Measurements from ENCODE around the gene ZNF260. TPM values are rescaled to one million over a fixed set of nuclear protein-coding genes. Genes with fewer than 3 reads are reported as not detected.
"Not testable (repeated sequence)": the region's sequence is repeated elsewhere in the genome, so short reads cannot be mapped to it uniquely, and the experiment has no call there.

Gene ZNF260
- total and polyA plus RNA-seq, 10 donors: 2.9 to 14.8 (median 10.8) TPM

GRCh38 chr19:36508325-36508724 is 19.7 kb downstream of the ZNF260 start:
- DNase-seq: no peak
- intact Hi-C loops (cut with DNase I; ENCODE audit: low total_unique reads): no loop called here
- no peaks in the 10 kb centered on the region for H3K4me1 ChIP-seq
- no peaks in the 10 kb centered on the region for H3K27me3 ChIP-seq (replicated peaks in 1 of 7)
- H3K27ac ChIP-seq: no peak overlapping the region
- H3K36me3 ChIP-seq: peaks cover 0 to 24% (median 2%) of the 10 kb centered on the region in 6 donors
- H3K9me3 ChIP-seq: peaks cover 39 to 100% (median 100%) of the 10 kb centered on the region in 8 donors
- 81 to 93% (median 90%) methylated on average over 3 of the region's 3 CpGs for WGBS, 5 donors
- H3K4me3 ChIP-seq: no peak overlapping the region
- TF ChIP-seq POLR2A (IDR thresholded peaks at IDR 0.05): no peak
- TF ChIP-seq POLR2AphosphoS5 (IDR thresholded peaks at IDR 0.05): no peak
- no peak for TF ChIP-seq CTCF (IDR thresholded peaks at IDR 0.05 in 8 of 11, conservative IDR thresholded peaks at IDR 0.05 in 3 of 11)

- H3K9me3 ChIP-seq: peaks cover 19 to 100% (median 100%) of the 10 kb centered on the region in 8 donors
- WGBS, 5 donors: 90 to 97% (median 94%) methylated on average over 5 of the region's 5 CpGs
- no peaks in the 10 kb centered on the region for H3K27me3 ChIP-seq (replicated peaks in 1 of 7)
- DNase-seq: no peak
- H3K27ac ChIP-seq: no peak overlapping the region
- no peaks in the 10 kb centered on the region for H3K36me3 ChIP-seq
- TF ChIP-seq POLR2A (IDR thresholded peaks at IDR 0.05): no peak
- TF ChIP-seq CTCF (IDR thresholded peaks at IDR 0.05 in 8 of 11, conservative IDR thresholded peaks at IDR 0.05 in 3 of 11): no peak
- no peak for TF ChIP-seq POLR2AphosphoS5 (IDR thresholded peaks at IDR 0.05)
- intact Hi-C loops (cut with DNase I; ENCODE audit: low total_unique reads): no loop called here
- no peaks in the 10 kb centered on the region for H3K4me1 ChIP-seq
- no peak overlapping the region for H3K4me3 ChIP-seq
Measured at GRCh38 chr19:36501973-36502372, 26.1 kb downstream of the ZNF260 start.

GRCh38 chr19:36497001-36497400 is 31.1 kb downstream of the ZNF260 start:
- intact Hi-C loops (cut with DNase I; ENCODE audit: low total_unique reads): no loop called here
- Histone ChIP-seq H3K27ac (no peak overlapping the region), H3K27me3 (replicated peaks in 1 of 7) (no peaks in the 10 kb centered on the region), H3K9me3 (peaks cover 10 to 85% (median 68%) of the 10 kb centered on the region in 8 donors), H3K36me3 (no peaks in the 10 kb centered on the region), H3K4me3 (no peak overlapping the region), H3K4me1 (no peaks in the 10 kb centered on the region)
- WGBS, 5 donors: 90 to 91% (median 90%) methylated on average over 14 to 17 of the region's 17 CpGs
- TF ChIP-seq POLR2A (IDR thresholded peaks at IDR 0.05) (no peak), CTCF (IDR thresholded peaks at IDR 0.05 in 8 of 11, conservative IDR thresholded peaks at IDR 0.05 in 3 of 11) (no peak), POLR2AphosphoS5 (IDR thresholded peaks at IDR 0.05) (no peak)
- no peak for DNase-seq

- Histone ChIP-seq H3K27ac (peak overlapping the region in 3 of 8 donors; percentile 36 to 59 (median 47)), H3K9me3 (peaks cover 0 to 46% (median 27%) of the 10 kb centered on the region in 8 donors), H3K4me1 (peaks cover 0 to 17% (median 15%) of the 10 kb centered on the region in 6 donors), H3K4me3 (peak overlapping the region in 1 of 8 donors; percentile 32)
- TF ChIP-seq CTCF (IDR thresholded peaks at IDR 0.05 in 8 of 11, conservative IDR thresholded peaks at IDR 0.05 in 3 of 11): peak; percentile 18 to 71 (median 58)
- intact Hi-C loops (cut with DNase I; ENCODE audit: low total_unique reads); H3K36me3 ChIP-seq; H3K27me3 ChIP-seq (replicated peaks in 1 of 7): not testable (repeated sequence)
- WGBS, 5 donors: 48 to 69% (median 62%) methylated on average over 18 of the region's 18 CpGs
- peak; percentile 80 for DNase-seq
Measured at GRCh38 chr19:36492689-36493453, 35.2 kb downstream of the ZNF260 start.

- H3K36me3 ChIP-seq; DNase-seq; intact Hi-C loops (cut with DNase I; ENCODE audit: low total_unique reads); H3K27me3 ChIP-seq (replicated peaks in 1 of 7): not testable (repeated sequence)
- peak overlapping the region in 4 of 8 donors; percentile 94 to 97 (median 96) for H3K27ac ChIP-seq
- H3K4me3 ChIP-seq: peak overlapping the region in 1 of 8 donors; percentile 78
- WGBS, 5 donors: 89 to 97% (median 95%) methylated on average over 20 to 29 of the region's 29 CpGs; no CpG with 5 or more reads in 1 of the 5 donors
- peaks cover 0 to 25% (median 21%) of the 10 kb centered on the region in 6 donors for H3K4me1 ChIP-seq
- H3K9me3 ChIP-seq: peaks cover 0 to 33% (median 12%) of the 10 kb centered on the region in 8 donors
Measured at GRCh38 chr19:36490846-36491245, 37.2 kb downstream of the ZNF260 start.

Data from spleen (tissue), 11 donors.